Breast epithelium (tissue), 3 donors: ENCODE data around the gene RNASEH1.

ENCODE experiments used
- CTCF ChIP-seq, 3 donors: fragments of 450-650 bp; IDR thresholded peaks; one replicate each; pipeline ENCODE4 v1.5.1; 2016 to 2017; ENCODE audit warnings: antibody characterized with exemption in 3 of 3, mild to moderate bottlenecking in 3 of 3, moderate library complexity in 3 of 3
- POLR2A ChIP-seq: fragments of 450-650 bp; IDR thresholded peaks from one replicate; pipeline ENCODE4 v1.6.1; 2016; ENCODE audit warnings: antibody characterized with exemption, mild to moderate bottlenecking, moderate library complexity
- POLR2AphosphoS5 ChIP-seq, 3 donors: sonication (generic); formaldehyde crosslinking; IDR thresholded peaks; one replicate each; pipeline ENCODE4 v1.6.1; 2017; ENCODE audit warnings: antibody characterized with exemption in 3 of 3

- no peak for TF ChIP-seq CTCF (IDR thresholded peaks at IDR 0.05)
- no peak for TF ChIP-seq POLR2A
- TF ChIP-seq POLR2AphosphoS5 (IDR thresholded peaks at IDR 0.05): no peak
Observed at GRCh38 chr2:3587021-3587420, 28.9 kb upstream of the RNASEH1 start.
